Gastroesophageal sphincter (tissue), 3 donors: ENCODE results near the gene PHACTR1.

Source experiments
- CTCF ChIP-seq, 4 experiments: fragments of 200-600 bp in 2 of 4; fragments of 450-650 bp in 2 of 4; sonication (generic) in 1 of 4; IDR thresholded peaks; one replicate each; pipeline ENCODE4 v1.5.1; 2017 to 2019; ENCODE audit warnings: antibody characterized with exemption in 4 of 4, mild to moderate bottlenecking in 2 of 4, moderate library complexity in 2 of 4
- EP300 ChIP-seq: sonication (generic); formaldehyde crosslinking; IDR thresholded peaks from one replicate; pipeline ENCODE4 v1.6.1; 2017; ENCODE audit warnings: antibody characterized with exemption, mild to moderate bottlenecking
- POLR2A ChIP-seq, 2 donors: fragments of 450-650 bp; IDR thresholded peaks; one replicate each; pipeline ENCODE4 v1.6.1; 2017; ENCODE audit warnings: antibody characterized with exemption in 2 of 2, mild to moderate bottlenecking in 2 of 2, moderate library complexity in 1 of 2
- POLR2AphosphoS5 ChIP-seq: sonication (generic); formaldehyde crosslinking; IDR thresholded peaks from one replicate; pipeline ENCODE4 v1.6.1; 2017; ENCODE audit warnings: antibody characterized with exemption

DNA sequence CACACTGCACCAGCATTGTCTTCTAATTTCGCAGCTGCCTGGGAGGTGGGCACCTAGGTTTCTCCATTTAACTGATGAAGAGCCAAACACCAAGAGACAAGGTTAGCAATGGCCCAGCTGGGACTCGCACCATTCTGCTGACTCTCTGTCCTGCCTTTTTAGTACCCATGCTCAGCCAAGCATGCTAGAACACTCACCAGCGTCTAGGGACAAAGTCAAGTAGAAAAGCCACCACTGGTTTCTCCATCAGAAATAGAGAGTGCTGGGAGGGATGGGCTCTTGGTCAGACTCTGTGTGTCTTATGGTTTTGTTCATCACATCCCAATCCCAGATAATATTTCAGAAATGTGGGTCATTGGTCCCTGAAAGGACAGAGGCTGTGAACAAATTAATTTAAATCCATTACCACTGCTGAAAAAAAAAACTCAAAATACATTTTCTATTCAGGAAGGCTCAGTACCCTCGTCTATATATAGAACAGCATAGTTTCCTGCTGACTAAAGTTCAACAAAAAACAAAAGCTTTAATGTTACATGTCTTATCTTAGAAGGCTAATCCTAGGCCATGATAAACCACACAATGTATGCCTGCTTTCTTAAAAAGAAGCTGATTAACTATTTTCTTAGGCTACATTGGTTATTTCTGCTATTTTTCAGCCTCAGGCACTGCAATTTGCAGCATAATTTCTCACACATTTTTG is 500.8 kb downstream of the PHACTR1 start:
- TF ChIP-seq CTCF (IDR thresholded peaks at IDR 0.05) (no peak), POLR2A (IDR thresholded peaks at IDR 0.05) (no peak), EP300 (no peak), POLR2AphosphoS5 (no peak)
